NCI-H345 treated with DMSO at 0.1 percent for 48 hours (cell line): ENCODE measurements around the gene AP4S1.

Experiments used
- DNase-seq: peaks from one replicate; lab custom pipeline; 2025; ENCODE audit not compliant: unreplicated experiment; lab: John Stamatoyannopoulos, UW

The AP4S1 gene, protein sequence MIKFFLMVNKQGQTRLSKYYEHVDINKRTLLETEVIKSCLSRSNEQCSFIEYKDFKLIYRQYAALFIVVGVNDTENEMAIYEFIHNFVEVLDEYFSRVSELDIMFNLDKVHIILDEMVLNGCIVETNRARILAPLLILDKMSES

DNA sequence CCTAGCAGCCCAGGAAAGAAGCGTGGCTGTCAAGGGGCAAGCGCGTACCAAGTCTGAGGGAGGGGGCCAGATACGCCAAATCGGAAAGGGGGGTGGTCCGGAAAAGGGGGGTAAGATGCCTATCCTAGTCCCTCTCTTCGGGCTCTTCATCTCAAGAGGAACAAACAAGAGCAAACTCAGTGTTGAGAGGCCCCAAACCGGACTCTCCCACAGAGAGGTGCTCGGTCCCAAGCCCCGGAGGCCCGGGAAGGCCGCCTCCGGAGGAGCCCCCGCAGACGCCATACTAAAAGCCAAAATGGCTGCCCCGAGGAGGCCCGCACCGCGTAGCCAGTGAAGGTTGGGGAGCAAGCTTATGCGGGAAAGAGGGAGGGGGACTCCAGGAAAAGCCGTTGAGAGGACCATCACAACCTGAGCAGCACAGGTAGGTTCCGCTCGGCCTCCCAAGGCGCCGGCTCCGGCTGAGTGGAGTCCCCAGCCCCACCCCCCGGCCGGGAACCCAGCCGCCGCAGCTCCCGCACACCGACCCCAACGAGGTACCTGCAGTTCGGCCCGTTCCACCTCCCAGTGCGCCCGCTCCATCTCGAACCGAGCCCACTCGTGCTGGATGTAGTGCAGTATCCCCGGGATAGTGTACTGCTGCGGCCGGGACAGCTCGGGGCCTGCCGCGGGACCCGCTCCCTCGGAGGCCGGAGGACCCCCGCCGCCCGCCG lies at the start of gene AP4S1:
Gene AP4S1 (plus strand): TSS at position 283 of the 710 bp plus-strand sequence. CDS start 40,548 bp downstream, outside the sequence.
- peak; percentile 12 for DNase-seq

DNA sequence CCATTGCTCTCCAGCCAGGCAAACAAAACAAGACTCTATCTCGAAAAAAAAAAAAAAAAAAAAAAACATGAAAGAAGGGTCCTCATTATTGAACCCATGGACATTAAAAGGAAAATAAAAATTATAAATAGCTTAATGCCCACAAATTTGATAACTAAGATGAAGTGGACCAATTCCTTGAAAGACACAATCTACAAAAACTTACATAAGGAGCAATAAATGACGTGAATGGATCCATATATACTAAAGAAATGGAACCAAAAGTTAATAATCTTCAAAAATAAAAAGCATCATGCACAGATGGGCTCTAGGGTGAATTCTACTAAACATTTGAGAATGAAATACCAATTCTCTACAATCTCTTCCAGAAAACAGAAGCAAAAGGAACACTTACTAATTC lies 47.7 kb upstream of the AP4S1 start:
- no peak for DNase-seq

DNA sequence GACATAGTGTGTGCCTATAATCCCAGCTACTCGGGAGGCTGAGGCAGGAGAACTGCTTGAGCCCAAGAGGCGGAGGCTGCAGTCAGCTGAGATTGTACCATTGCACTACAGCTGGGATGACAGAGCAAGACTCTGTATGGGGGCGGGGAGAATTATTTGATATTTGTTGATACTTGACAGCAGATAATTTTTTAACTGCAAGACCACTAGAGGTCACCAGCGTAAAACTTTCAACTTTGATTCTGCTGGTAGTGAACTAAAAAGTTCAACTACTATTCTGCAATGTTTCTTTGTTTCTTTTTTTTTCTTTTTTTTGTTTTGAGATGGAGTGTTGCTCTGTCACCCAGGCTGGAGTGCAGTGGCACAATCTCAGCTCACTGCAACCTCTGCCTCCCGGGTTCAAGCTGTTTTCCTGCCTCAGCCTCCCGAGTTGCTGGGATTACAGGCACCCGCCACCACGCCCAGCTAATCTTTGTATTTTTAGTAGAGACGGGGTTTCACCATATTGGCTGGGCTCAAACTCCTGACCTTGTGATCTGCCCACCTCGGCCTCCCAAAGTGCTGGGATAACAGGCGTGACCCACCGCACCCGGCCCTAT lies 45.2 kb upstream of the AP4S1 start:
- DNase-seq: peak; percentile 20

DNA sequence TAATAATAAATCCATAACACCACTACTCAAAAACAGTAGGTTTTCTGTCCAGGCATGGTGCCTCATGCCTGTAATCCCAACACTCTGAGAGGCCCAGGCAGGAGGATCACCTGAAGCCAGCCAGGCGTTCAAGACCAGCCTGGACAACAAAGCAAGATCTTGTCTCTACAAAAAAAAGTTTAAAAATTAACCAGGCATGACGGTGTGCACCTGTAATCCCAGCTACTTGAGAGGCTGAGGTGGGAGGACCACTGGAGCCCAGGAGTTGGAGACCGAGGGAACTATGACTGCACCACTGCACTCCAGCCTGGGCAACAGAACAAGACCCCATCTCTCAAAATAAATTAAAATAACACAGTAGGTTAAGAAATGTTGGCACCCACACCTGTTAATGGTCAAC lies 44.5 kb upstream of the AP4S1 start:
- no peak for DNase-seq

DNA sequence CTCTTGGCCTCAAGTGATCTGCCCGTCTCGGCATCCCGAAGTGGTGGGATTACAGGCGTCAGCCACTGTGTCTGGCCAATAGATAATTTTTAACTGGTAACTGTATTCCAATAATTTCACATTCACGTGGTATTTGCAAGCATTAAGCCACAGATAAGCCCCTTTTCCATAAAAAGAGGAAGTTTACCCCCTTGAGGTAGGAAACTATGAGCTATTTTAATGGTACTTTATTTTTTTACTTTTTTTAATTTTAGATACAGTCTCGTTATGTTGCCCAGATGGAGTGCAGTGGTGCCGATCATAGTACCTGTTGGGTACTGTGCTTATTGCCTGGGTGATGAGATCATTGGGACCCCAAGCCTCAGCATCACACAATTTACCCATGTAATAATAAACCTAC lies 42.9 kb upstream of the AP4S1 start:
- DNase-seq: no peak

DNA sequence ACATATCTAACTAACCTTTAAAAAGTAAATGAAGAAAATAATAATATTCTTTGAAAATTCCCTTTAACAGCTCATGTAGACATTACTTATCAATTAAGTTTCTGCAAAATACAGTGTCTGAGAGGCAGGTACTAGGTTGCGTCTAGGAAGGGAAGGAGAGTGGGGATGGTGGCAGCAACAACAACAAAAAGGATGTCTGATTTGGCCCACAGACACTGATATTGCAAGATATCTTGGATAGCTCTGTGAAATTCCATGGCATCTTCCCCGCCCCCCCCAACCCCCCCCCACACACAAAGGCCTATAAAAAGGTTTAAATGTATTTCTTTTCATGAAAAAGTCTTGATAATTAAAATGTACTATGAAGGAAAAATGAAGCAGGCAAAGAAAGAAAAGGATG lies 41.6 kb upstream of the AP4S1 start:
- DNase-seq: no peak

DNA sequence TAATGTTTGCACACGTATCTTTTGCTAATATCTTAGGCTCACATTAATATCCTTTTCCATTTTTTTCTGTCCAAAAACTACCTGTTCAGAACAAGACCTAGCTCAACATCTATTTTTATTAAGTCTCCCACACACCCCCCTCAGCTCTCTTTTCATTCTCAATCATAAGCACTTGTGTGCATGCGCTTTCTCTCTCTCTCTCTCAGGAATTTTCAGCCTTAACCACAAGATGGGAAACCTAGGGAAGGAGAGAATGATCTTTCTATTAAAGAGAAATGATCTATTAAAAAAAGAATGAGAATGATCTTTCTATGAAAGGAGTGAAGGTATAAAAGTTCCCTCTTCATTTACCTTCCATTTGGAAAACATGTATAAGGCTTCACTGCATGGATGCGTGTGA lies 39.7 kb upstream of the AP4S1 start:
- no peak for DNase-seq

DNA sequence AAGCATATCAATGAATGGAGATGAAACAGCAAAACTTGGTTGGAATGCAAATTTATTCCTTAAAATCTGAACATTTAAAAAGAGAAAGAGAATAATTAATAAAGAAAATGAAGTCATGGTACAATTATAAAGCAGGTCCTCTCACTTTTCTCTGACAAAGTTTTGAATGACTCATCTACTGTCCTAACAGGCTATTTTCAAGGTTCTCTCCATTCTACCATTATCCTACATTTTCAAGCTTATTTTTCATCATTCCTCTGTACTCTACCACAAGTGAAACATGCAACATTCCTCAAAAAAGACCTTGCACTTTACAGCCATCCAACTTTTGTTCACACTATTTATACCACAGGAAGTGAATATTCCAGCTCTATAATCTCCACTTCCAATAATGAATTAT lies 36.9 kb upstream of the AP4S1 start:
- DNase-seq: no peak

DNA sequence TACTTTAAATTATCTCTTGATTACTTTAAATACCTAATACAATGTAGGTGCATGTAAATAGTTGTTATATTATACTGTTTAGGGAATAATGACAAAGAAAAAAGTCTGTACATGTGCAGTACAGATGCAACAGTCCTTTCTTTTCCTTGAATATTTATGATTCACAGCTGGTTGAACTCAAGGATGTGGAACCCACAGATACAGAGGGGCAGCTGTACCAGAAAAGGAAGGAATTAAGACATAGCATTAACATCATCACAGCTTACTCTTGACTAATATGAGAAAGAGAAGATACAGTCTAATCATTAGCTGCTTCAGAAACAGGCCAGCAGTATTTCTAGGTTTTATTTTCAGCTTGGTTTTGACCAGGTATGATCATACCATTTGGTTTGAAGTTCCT lies 34.7 kb upstream of the AP4S1 start:
- DNase-seq: no peak

DNA sequence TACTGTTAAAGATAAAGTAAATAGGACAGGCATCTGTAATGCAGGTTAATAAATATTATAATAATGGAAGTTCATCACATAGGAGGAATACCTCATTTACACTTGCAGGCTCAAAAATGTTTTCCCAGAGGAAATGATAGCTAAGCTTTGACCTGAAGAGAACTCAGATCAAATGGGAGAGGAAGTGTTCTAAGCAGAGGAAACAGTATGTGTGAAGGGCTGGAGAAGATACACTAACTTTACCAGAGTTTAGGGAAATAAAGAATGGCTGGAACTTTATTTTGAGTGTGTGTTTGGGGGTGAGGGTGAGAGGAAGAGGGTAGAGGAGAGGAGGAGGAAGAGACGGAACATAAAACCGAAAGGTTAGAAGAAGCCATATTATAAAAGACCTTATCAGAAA lies 34.0 kb upstream of the AP4S1 start:
- no peak for DNase-seq

DNA sequence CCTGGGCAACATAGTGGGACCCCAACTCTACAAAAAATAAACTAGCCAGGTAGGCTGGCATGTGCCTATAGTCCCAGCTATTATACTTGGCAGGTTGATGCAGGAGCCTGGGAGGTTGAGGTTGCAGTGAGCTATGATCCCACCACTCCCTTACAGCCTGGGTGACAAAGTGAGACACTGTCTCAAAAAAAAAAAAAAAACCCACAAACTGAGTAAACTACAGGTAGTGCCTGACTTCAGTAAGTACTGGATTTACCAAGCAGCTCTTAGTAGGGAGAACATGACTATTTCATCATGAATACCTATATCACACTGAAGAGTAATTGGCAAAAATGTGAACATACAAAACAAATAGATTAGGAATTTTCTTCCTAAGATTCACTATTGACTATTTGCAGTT lies 32.4 kb upstream of the AP4S1 start:
- no peak for DNase-seq

DNA sequence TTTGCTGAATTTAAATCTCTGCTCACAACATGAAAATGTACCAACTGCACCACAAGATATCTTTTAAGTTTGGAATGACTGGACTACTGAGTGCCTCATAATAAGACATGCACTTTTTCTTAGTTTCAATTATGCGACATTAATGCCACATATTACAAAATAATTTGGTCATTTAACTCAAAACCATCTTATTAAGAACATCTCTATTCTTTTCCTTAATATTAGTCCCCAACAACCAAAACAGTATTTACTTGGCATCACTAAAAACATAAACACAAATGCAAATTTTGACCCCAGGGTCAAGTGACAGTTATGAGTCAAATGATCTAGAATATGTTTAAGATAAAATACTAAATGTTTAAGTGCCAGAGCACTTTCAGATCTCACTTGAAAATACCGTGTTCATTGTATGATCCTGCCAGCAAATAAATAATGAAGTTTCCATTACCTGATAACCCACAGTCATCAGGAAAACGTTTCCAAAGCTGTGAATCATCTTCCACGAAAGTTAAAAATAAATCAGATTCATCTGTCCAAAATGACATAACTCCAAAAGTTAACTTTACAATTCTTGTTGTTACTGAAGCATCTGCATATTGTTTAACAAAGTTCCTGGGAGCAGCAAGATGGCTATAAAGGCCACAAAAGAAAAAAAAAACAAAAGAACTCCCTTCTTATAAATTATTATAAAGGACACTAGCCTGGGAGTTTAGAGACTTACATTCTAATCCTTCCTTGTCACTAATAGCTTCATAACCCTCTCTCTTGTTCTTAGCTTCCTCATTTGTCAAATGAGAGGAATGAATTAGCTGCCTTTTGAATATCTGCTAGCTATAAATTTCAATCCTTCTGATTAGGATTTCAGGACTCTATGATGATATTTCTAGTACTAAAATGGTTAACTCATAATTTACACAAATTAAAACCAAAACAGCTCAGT lies 30.5 kb upstream of the AP4S1 start:
- DNase-seq: no peak

DNA sequence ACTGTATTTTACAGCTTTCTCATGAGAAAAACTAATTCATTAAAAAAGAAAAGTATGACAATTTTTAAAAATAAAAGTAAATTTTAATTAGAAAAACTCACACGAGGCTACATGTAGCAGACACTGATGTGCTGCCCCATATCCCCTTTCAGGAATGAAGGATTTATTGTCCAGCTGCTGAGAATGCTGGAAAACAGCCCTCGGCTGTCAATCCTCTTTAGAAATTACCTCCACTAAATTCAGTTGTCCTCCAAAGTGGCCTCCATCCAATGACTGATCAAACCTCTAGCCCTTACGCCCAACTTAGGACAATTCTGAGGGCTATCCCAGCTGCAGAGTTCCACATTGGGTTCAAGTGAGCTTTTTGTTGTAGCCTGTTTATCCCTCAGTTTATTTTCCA lies 29.8 kb upstream of the AP4S1 start:
- DNase-seq: no peak

DNA sequence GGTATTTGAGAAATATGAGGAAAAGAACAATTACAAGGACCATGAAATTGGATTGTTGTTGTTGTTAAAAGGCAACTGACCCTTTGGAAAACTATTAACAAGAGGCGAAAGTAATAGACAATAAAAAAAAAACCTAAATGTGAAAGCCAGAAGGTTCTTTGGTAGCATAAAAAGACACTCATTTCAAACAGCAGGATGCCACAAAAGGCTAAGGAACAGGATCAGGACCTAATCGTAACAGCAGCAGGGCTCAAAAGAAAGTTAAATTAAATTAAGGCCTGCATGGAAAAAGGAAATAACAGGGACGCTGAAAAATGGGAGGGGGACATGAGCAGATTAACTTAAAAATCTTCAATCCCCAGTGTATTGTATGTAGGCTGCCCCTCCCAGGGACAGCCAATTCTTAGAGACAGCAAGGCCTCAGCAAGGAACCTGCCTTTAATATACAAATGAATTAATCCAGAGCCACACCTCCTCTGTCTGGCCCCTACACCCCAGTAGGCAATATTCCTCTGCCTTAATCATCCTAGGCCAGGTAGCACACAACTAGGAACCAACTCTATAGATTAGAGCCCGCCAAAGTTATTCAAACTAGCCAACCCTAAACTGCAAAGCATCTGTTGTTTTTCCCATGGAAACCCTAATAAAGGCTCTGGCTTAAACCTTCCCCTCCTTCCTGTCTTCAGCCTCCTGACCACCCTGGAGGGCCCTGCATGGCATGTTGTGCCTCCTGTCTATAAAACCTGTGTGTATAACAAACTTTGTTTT lies 28.4 kb upstream of the AP4S1 start:
- no peak for DNase-seq

DNA sequence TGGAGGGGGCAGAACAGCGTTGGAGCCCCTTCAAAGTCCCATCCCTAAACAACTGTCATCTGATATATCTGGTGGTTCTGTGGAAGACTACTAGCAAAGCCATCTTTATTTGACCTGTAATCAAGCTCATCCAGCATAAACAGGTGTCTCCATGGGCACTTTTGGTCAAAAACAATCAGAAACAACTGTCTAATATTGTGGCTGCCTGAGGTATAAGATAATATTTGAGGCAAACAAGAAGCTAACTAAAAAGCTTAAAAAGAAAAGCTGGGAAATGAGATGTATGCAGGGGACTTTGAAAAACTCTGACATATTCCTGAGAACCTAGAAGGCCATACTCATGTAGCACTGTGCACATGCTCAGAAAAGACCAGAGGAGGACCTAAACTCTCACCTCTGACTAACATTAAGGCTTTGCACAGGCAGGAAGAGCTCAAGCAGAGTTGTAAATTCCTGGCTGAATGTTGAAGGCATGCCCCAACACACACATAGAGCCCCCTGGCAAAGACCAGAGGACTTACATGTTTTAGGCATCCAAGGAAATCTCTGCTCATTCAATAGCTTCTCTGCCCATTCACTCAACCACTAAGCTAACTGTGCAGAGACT lies 27.2 kb upstream of the AP4S1 start:
- no peak for DNase-seq

DNA sequence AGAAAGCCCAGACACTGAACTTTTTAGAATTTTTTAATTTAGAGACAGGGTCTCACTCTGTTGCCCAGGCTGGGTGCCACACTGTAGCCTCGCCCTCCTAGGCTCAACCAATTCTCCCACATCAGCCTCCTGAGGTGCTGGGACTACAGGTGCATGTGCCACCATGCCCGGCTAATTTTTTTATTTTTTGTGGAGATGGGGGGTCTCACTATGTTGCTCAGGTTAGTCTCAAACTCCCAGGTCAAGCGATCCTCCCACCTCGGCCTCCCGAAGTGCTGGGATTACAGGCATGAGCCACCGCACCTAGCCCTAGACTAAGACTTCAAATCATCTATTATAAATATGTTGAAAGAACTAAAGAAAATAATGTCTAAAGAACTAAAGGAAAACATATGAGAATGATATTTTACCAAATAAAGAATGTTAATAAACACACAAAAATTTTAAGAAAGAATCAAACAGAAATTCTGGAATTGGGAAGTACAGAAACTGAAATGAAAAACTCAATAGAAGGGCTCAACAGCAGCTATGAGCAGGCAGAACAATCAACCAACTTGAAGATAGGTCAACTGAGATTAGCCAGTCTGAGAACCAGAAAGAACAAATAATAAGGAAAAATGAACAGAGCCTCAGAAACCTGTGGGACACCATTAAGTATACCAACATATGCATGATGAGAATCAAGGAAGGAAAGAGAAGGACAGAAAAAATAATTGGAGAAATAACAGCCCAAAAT lies 26.2 kb upstream of the AP4S1 start:
- no peak for DNase-seq

DNA sequence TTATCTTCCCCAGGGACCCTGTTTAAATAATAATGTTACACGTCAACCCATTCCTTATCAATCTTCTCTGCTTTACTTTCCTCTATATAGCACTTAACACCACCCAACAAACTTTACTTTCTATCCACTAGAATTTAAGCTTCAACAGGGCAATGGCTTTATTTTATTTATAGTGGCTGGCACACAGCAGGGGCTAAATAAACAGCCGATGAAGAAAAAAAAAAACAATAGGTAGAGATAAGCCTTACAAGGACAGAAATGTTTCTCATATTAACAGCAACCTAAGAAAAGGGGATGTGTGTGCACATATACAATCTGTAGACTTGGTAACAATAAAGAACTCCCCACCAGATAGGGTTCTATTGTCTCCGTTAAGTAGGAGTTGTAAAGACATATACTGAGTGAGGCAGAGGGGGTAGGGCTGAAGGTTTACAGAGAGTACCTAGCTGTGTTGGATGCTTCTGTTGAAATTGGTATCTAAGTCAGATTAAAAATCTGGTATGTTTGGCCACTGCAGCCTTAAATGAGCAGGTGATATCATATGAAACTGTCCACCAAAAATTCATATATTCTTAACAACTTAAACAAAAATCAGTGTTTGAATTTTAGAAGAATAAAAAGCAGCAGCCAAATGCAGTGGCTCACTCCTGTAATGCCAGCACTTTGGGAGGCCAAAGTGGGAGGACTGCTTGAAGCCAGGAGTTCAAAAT lies 24.7 kb upstream of the AP4S1 start:
- no peak for DNase-seq

DNA sequence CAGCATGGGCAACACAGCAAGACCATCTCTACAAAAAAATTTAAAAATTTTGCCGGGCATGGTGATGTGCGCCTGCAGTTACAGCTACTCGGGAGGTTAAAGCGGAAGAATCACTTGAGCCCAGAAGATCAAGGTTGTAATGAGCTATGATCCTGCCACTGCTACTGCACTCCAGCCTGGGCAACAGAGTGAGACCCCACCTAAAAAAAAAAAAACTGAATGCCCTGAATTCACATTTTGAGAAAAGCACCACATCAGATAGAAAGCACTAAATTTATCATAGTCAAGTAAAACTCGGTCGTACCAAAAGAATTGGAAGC lies 24.1 kb upstream of the AP4S1 start:
- no peak for DNase-seq

DNA sequence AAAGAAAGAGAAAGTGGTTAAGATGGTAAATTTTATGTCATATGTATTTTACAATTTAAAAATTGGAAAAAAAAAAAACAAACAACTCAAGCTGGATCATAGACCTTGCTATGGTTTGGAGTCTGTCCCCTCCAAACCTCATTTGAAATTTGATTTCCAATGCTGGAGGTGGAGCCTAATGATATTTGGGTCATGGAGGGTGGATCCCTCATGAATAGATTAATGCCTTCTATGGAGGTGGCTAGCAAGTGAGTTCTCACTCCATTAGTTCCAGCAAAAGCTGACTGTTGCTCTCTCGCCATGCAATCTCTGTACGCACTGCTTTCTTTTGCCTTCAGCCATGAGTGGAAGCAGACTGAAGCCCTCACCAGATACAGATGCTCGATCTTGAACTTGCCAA lies 22.2 kb upstream of the AP4S1 start:
- no peak for DNase-seq
